Calu3 (cell line): Measurements from ENCODE around the gene DDX21. TPM values are rescaled to one million over a fixed set of nuclear protein-coding genes. Genes with fewer than 3 reads are reported as not detected.
"Not testable (repeated sequence)": the region's sequence is repeated elsewhere in the genome, so short reads cannot be mapped to it uniquely, and the experiment has no call there.

Source experiments
- BruUV-seq: library from RNA; stranded (reverse); fragments of 400-500 nt; replicated peaks from 2 replicates; lab custom pipeline; 2021; lab: Mats Ljungman, UMichigan
- CTCF ChIA-PET: fragments of 300-600 bp; sonication (Branson Sonifier 250); formaldehyde crosslinking; loops from one replicate; lab custom pipeline; 2022; ENCODE audit warnings: antibody characterized with exemption; lab: Charles Lee
- DNase-seq: peaks from one replicate; pipeline ENCODE4 v3.0.0; 2022
- H3K27ac Mint-ChIP-seq: one replicate; pipeline ENCODE4 v1.8.0; 2022; ENCODE audit warnings: mixed read lengths; ENCODE audit not compliant: unreplicated experiment
- H3K27me3 Mint-ChIP-seq: one replicate; pipeline ENCODE4 v1.8.0; 2022; ENCODE audit warnings: mixed read lengths; ENCODE audit not compliant: unreplicated experiment
- H3K36me3 Mint-ChIP-seq: one replicate; pipeline ENCODE4 v1.8.0; 2022; ENCODE audit warnings: mild to moderate bottlenecking, moderate library complexity, mixed read lengths; ENCODE audit not compliant: insufficient read depth, unreplicated experiment
- H3K4me1 Mint-ChIP-seq: one replicate; pipeline ENCODE4 v1.8.0; 2022; ENCODE audit warnings: mild to moderate bottlenecking, low read depth, mixed read lengths; ENCODE audit not compliant: unreplicated experiment
- H3K4me3 Mint-ChIP-seq: one replicate; pipeline ENCODE4 v1.8.0; 2022; ENCODE audit warnings: mild to moderate bottlenecking, low read depth, moderate library complexity, mixed read lengths; ENCODE audit not compliant: unreplicated experiment
- H3K9me3 Mint-ChIP-seq: one replicate; pipeline ENCODE4 v1.8.0; 2022; ENCODE audit warnings: low read depth, mixed read lengths; ENCODE audit not compliant: unreplicated experiment
- intact Hi-C: fragments of 100-400 bp; cut with micrococcal nuclease; formaldehyde crosslinking; loops from one replicate; pipeline ENCODE4 v1.10.0; 2022; ENCODE audit not compliant: unreplicated experiment
- total RNA-seq: library from RNA; stranded (reverse); gene quantifications from 2 replicates; pipeline ENCODE4 v1.2.3, GENCODE V29; 2022
- TF ChIP-seq, protein P1 (sequence below): fragments of 200-600 bp; IDR thresholded peaks from one replicate; pipeline ENCODE4 v1.8.0; 2022; ENCODE audit warnings: antibody characterized with exemption; ENCODE audit not compliant: unreplicated experiment

Gene DDX21
- total RNA-seq, 1 experiment from 2014 or later, result 135 TPM

DNA sequence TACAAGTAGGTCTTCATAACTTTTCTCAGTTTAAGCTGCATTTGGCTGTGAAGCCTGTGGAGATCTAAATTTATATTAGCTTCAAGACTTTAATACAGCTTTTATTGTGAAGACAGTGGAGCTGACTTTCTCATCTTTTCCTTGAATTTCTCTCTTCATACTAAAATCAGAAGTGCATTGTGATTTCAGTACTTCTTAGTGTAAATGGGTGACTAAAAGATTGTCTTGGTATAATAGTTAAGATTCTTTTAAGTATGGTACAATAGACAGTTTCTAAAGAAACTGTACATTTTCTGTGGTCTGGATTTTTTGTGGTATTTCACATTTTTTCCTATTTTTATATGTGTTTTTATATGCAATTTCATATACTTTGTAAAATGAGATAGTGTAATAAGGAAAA, 21.0 kb upstream of the DDX21 start:
- CTCF ChIA-PET, result no interaction called here
- Mint-ChIP-seq H3K27me3 (no peaks in the 10 kb centered on the region), H3K27ac (no peak overlapping the region), H3K9me3 (no peaks in the 10 kb centered on the region), H3K4me3 (no peak overlapping the region), H3K36me3 (peaks cover 39% of the 10 kb centered on the region), H3K4me1 (peaks cover 17% of the 10 kb centered on the region)
- no peak for DNase-seq
- intact Hi-C loops, result no loop called here
- TF ChIP-seq, protein P1, sequence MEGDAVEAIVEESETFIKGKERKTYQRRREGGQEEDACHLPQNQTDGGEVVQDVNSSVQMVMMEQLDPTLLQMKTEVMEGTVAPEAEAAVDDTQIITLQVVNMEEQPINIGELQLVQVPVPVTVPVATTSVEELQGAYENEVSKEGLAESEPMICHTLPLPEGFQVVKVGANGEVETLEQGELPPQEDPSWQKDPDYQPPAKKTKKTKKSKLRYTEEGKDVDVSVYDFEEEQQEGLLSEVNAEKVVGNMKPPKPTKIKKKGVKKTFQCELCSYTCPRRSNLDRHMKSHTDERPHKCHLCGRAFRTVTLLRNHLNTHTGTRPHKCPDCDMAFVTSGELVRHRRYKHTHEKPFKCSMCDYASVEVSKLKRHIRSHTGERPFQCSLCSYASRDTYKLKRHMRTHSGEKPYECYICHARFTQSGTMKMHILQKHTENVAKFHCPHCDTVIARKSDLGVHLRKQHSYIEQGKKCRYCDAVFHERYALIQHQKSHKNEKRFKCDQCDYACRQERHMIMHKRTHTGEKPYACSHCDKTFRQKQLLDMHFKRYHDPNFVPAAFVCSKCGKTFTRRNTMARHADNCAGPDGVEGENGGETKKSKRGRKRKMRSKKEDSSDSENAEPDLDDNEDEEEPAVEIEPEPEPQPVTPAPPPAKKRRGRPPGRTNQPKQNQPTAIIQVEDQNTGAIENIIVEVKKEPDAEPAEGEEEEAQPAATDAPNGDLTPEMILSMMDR, result no peak
- BruUV-seq, result no TSS peak

DNA sequence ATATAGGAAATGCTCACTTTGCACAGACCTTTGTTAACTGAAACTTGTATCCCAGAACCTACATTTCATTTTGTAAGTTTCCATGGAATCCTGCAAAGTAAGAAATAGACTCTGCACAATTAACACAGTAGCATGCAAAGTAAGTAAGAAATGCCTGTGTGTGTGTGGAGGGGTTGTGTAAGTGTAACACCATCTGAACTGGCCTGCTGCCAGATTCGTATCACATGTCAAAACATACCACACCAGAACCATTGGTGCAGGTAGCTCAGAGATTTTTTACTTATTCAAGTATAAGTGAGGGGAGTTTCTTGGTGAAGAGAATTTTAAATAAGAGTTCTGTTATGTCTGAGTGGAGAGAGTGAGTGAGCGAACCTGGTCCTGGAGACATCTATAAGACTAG, 17.9 kb upstream of the DDX21 start:
- TF ChIP-seq, protein P1, result no peak
- DNase-seq, result peak; percentile 19
- CTCF ChIA-PET, result interaction anchor here (0.5 kb wide), 1 partner anchor 236 kb away, joined by 7 read pairs; no protein-coding TSS in a partner anchor
- Mint-ChIP-seq H3K9me3 (no peaks in the 10 kb centered on the region), H3K27me3 (no peaks in the 10 kb centered on the region), H3K4me1 (peaks cover 17% of the 10 kb centered on the region), H3K36me3 (peaks cover 29% of the 10 kb centered on the region), H3K4me3 (no peak overlapping the region), H3K27ac (no peak overlapping the region)
- no TSS peak for BruUV-seq
- intact Hi-C loops, result no loop called here

GRCh38 chr10:68938884-68939283, 17.1 kb upstream of the DDX21 start:
- no TSS peak for BruUV-seq
- no peaks in the 10 kb centered on the region for H3K27me3 Mint-ChIP-seq
- H3K4me3 Mint-ChIP-seq, result no peak overlapping the region
- DNase-seq, result no peak
- CTCF ChIA-PET, result no interaction called here
- H3K36me3 Mint-ChIP-seq, result peaks cover 29% of the 10 kb centered on the region
- H3K27ac Mint-ChIP-seq, result no peak overlapping the region
- TF ChIP-seq, protein P1, result no peak
- H3K4me1 Mint-ChIP-seq, result peaks cover 17% of the 10 kb centered on the region
- H3K9me3 Mint-ChIP-seq, result no peaks in the 10 kb centered on the region
- intact Hi-C loops, result no loop called here

DNA sequence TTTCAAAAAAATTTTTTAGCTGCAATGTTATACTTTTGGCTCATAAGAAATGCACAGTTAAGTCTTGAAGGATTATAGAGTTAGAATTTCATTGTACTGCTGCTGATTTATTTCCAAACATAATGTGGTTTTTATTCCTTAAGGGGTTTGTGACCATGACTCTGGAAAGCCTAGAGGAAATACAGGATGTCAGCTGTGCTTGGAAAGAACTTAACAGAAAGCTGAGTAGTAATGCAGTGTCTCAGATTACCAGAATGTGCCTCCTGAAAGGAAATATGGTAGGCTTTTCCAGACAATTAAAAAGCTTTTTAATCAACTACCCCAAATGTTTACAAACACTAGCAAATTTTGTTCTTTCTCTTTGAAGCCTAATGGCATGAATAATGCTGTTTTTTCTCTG, 15.1 kb upstream of the DDX21 start:
- H3K9me3 Mint-ChIP-seq, intact Hi-C loops, H3K27me3 Mint-ChIP-seq, BruUV-seq, H3K27ac Mint-ChIP-seq, H3K4me3 Mint-ChIP-seq, DNase-seq, CTCF ChIA-PET: not testable (repeated sequence)
- Mint-ChIP-seq H3K36me3 (peaks cover 44% of the 10 kb centered on the region), H3K4me1 (peaks cover 17% of the 10 kb centered on the region)

DNA sequence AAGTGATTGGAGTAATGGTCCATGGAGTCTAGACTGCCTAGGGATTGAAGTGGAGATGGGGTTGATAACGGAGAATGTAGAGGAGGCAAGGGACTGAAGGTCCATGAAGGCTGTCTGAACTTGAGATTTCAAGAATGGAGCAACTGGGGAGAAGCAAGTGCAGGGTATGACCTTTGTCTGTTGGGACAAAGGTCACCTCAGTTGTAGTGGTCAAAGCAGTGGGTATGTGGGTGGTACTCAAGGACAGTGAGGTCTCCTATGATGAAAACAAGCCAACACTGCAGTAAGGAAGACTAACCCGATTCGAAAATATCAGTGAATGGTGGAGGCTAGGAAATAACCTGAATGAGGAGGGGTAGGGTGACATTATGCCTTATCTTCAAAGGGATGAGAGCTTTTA, 5.4 kb upstream of the DDX21 start:
- BruUV-seq, result no TSS peak
- Mint-ChIP-seq H3K27ac (no peak overlapping the region), H3K4me1 (no peaks in the 10 kb centered on the region)

More for the DNA sequence above, 5.4 kb upstream of the DDX21 start:
- DNase-seq, result no peak
- CTCF ChIA-PET, result no interaction called here
- Mint-ChIP-seq H3K36me3 (peaks cover 25% of the 10 kb centered on the region), H3K9me3 (no peaks in the 10 kb centered on the region), H3K27me3 (no peaks in the 10 kb centered on the region), H3K4me3 (no peak overlapping the region)
- intact Hi-C loops, result no loop called here
- TF ChIP-seq, protein P1, result no peak
